Measurements from ENCODE around the gene ADCY9.

Gene ADCY9

GRCh38 chr16:3999479-4000325 is 116.5 kb downstream of the ADCY9 start:
- DNase-seq: no peak

- peak; percentile 7 for DNase-seq
These were observed 117.3 kb downstream of the ADCY9 start for GRCh38 chr16:3998793-3999478.

- DNase-seq: no peak
These were observed 118.9 kb downstream of the ADCY9 start for GRCh38 chr16:3997231-3997841.

- no peak for DNase-seq
These were observed 121.2 kb downstream of the ADCY9 start for GRCh38 chr16:3995001-3995400.

- no peak for DNase-seq
These were observed 123.0 kb downstream of the ADCY9 start for GRCh38 chr16:3993052-3993785.

- DNase-seq: no peak
These were observed 123.8 kb downstream of the ADCY9 start for GRCh38 chr16:3992297-3993051.

GRCh38 chr16:3988824-3989223 is 127.4 kb downstream of the ADCY9 start:
- no peak for DNase-seq

GRCh38 chr16:3988011-3988410 is 128.2 kb downstream of the ADCY9 start:
- no peak for DNase-seq

- DNase-seq: no peak
These were observed 129.0 kb downstream of the ADCY9 start for GRCh38 chr16:3987231-3987630.

- DNase-seq: no peak
These were observed 130.1 kb downstream of the ADCY9 start for GRCh38 chr16:3986235-3986544.

- DNase-seq: no peak
These were observed 131.9 kb downstream of the ADCY9 start for GRCh38 chr16:3984111-3985060.

GRCh38 chr16:3983081-3983520 is 133.1 kb downstream of the ADCY9 start:
- DNase-seq: no peak

GRCh38 chr16:3982216-3982615 is 134.0 kb downstream of the ADCY9 start:
- DNase-seq: no peak

- no peak for DNase-seq
These were observed 135.8 kb downstream of the ADCY9 start for GRCh38 chr16:3980253-3981111.

- DNase-seq: no peak
These were observed 136.7 kb downstream of the ADCY9 start for GRCh38 chr16:3979518-3979917.

GRCh38 chr16:3979070-3979469 is 137.2 kb downstream of the ADCY9 start:
- no peak for DNase-seq

GRCh38 chr16:3977376-3977775 is 138.9 kb downstream of the ADCY9 start:
- DNase-seq: no peak

- DNase-seq: no peak
These were observed 141.5 kb downstream of the ADCY9 start for GRCh38 chr16:3974751-3975150.

- no peak for DNase-seq
These were observed 144.5 kb downstream of the ADCY9 start for GRCh38 chr16:3971706-3972105.

- DNase-seq: no peak
These were observed 145.0 kb downstream of the ADCY9 start for GRCh38 chr16:3971261-3971660.

Measured in DMS 273 treated with DMSO at 0.1 percent for 48 hours (cell line).